Activated gamma-delta T cell treated with anti-CD3 and anti-CD28 coated beads, Interleukin-2, amount 50 U/mL, for 16 hours (primary cell): ENCODE measurements around the gene LRP4.
A peak's percentile ranks its signal among the peaks of the same experiment; 100 is the strongest.
"Not testable (repeated sequence)": the region's sequence is repeated elsewhere in the genome, so short reads cannot be mapped to it uniquely, and the experiment has no call there.

ENCODE experiments used
- DNase-seq: peaks from one replicate; pipeline ENCODE4 v3.0.0-alpha.2; 2020; ENCODE audit warnings: low read depth

LRP4 gene, protein sequence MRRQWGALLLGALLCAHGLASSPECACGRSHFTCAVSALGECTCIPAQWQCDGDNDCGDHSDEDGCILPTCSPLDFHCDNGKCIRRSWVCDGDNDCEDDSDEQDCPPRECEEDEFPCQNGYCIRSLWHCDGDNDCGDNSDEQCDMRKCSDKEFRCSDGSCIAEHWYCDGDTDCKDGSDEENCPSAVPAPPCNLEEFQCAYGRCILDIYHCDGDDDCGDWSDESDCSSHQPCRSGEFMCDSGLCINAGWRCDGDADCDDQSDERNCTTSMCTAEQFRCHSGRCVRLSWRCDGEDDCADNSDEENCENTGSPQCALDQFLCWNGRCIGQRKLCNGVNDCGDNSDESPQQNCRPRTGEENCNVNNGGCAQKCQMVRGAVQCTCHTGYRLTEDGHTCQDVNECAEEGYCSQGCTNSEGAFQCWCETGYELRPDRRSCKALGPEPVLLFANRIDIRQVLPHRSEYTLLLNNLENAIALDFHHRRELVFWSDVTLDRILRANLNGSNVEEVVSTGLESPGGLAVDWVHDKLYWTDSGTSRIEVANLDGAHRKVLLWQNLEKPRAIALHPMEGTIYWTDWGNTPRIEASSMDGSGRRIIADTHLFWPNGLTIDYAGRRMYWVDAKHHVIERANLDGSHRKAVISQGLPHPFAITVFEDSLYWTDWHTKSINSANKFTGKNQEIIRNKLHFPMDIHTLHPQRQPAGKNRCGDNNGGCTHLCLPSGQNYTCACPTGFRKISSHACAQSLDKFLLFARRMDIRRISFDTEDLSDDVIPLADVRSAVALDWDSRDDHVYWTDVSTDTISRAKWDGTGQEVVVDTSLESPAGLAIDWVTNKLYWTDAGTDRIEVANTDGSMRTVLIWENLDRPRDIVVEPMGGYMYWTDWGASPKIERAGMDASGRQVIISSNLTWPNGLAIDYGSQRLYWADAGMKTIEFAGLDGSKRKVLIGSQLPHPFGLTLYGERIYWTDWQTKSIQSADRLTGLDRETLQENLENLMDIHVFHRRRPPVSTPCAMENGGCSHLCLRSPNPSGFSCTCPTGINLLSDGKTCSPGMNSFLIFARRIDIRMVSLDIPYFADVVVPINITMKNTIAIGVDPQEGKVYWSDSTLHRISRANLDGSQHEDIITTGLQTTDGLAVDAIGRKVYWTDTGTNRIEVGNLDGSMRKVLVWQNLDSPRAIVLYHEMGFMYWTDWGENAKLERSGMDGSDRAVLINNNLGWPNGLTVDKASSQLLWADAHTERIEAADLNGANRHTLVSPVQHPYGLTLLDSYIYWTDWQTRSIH (N-terminal part only)

DNA sequence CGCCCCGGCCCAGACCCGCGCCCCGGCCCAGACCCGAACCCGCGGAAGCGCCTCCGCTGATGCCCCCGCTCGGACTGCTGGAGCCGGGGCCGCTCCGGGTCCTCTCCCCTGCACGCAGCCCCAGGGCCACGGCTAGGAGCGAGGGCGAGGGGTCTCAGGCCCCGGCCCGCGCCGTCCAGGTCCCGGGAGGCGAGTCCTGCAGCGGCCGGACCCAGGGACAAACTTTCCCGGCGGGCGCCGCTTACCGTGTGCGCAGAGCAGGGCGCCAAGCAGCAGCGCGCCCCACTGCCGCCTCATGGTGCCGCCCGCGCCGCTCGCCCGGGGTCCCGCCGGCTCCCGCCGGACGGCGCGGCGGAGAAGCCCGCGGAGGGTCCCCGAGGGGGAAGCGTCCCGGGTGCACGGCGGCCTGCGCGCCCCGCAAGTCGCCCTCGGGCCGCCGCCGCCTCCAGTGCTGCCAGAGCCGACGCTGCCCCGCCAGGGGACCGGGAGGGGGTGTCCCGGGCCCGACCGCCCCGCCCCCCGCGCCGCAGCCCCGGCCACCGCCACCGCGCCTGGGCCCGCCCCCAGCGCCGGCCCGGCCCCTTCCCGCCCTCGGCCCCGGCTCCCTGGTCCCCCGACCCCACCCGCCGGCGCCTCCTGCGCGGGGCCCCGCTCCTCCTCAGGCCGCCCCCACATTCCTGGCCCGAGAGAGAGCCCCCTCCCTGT, at the start of gene LRP4:
Gene LRP4 (minus strand): TSS at position 468 of the 705 bp plus-strand sequence. CDS start 171 bp downstream, at position 297.
- peak; percentile 15 for DNase-seq

DNA sequence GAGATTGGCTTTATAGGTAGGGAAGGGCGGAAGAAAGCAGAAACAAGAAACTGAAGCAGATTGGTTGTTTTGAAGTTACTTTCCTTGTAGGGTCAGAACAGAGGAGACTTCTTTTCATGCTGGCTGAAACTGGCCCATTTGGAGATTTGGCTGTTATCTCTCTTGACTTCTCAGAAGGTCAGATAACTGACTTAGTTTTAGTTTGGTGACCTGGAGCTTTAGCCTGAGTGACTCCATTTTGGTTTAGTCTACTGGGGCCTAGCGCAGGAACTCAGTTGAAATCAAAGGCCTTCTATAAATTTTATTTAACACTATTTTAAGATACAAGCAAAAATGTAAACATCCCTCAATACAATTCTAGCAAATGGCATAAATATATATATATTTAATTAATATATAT, 49.6 kb upstream of the LRP4 start:
- DNase-seq: no peak

DNA sequence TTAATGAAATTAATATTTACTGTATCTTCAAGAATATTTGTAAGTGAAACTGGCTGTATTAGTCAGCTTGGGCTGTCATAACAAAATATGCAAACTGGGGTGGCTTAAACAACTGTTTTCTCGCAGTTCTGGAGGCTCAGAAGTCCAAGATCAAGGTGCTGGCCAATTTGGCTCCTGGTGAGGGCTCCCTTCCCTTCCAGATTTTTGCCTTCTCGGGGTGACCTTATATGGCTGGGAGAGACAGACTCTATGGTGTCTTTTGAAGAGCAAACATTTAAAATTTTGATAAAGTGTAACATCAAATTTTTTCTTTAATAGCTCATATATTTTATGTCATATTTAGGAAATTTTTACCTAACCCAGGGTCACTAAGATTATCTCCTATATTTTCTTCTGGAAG, 48.4 kb upstream of the LRP4 start:
- DNase-seq: no peak

DNA sequence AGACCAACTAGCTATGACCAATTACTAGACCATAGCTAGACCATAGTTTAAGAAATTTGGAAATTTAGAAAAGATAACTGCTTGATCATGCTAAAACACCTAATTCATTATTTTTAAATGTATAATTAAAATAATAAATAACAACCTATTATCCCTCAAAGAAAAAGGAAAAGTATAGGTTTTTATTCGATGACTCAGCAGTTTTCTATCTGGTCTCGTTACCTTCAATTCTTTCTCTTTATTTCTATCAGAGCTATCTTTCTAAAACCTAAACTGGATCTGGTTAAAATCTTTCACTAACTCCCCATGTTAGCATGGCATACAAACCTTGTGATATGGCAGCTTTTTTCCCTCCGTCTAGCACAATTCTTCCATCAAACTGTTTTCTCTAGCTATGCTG, 45.5 kb upstream of the LRP4 start:
- no peak for DNase-seq

DNA sequence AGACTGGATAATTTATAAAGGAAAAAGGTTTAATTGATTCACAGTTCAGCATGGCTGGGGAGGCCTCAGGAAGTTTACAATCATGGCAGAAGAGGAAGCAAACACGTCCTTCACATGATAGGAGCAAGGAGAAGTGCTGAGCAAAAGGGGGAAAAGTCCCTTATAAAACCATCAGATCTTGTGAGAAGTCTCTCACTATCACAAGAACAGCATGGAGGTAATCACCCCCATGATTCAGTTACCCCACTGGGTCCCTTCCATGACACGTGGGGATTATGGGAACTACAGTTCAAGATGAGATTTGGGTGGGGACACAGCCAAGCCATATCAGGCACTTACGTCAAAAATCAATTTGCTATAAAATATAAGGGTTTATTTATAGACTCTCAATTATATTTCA, 43.5 kb upstream of the LRP4 start:
- DNase-seq: not testable (repeated sequence)

DNA sequence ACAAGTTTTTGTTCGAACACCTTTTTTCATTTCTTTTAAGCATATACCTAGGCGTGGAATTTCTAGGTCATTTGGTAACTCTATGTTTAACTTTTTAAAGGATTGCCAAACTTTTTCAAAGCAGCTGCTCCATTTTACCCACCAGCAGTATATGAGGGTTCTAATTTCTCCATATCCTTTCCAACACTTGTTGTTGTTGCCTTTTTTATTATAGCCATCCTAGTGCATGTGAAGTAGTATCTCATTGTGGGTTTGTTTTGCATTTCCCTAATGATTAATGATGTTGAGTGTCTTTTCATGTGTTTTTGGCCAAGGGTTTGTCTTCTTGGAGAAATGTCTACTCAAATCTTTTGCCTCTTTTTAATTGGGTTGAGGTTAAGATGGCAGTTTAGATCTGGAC, 42.7 kb upstream of the LRP4 start:
- no peak for DNase-seq

DNA sequence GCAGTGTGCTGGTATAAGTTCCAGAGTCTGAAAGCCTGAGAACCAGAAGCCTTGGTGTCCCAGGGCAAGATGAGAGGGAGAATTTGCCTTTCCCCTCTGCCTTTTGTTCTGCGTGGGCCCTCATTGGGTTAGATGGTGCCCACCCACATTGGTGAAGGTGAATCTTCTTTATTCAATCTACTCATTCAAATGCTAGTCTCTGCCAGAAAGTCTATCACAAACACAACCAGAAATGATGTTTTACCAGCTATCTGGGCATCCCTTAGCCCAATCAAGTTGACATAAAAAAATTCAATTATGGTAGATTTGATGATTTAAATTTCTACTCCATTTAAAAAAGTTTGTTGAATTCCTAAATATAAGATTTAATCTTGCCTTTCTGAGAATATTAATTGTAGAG, 40.4 kb upstream of the LRP4 start:
- no peak for DNase-seq

DNA sequence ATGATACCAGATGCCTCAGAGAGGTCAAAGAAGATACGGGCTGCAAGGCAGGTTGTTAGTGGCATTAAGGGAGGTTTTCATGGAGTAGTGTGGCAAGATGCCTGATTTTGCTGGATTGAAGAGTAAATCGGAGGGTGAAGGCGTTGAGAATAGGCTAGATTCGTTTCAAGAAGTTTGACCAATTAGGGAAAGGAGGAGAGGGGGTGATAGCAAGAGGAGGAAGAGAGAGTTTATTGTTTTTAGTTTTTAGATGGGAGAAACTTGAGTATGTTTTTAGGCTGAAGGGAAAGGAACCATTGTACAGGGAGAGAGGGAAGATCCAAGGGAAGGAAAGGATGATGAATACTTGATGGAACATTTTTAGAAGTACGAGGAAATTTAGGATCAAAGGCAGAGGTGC, 34.7 kb upstream of the LRP4 start:
- DNase-seq: no peak

DNA sequence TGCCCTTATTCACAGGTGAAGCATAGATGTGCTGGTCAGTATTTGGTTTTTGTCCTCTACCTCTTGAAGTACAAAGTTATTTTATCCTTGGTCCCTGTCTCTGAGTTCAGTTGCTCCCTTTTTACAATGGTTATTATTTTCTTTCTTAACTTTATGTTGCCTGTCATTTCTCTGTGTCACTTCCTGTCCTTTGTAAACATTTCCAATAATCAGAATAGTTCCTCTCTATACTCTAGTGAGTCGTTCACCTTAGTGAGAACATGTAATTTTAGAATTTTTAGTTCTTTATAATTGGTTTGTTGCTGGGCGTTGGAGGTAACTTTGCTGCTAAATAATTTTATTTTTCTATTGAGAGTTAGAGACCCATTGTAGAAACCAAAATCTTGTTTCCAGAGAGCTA, 34.2 kb upstream of the LRP4 start:
- no peak for DNase-seq

DNA sequence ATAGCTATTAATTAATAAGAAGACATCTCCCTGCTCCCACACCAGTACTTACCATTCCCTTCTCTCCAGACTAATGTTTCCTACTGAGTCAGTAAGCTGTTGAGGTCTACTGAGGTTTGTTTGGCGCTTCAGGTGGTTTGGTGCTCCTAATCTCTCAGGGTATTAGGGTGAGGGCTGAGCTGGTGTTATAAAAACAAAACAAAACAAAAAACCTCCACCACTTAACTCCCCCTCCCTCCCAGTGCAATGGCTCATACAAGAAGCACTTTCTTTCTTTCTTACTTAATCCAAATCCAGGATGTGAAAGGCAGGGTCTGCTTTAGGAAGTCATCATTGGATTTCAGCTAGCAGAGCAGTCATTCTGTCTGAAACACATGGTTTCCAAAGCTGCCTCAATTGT, 33.5 kb upstream of the LRP4 start:
- DNase-seq: no peak

DNA sequence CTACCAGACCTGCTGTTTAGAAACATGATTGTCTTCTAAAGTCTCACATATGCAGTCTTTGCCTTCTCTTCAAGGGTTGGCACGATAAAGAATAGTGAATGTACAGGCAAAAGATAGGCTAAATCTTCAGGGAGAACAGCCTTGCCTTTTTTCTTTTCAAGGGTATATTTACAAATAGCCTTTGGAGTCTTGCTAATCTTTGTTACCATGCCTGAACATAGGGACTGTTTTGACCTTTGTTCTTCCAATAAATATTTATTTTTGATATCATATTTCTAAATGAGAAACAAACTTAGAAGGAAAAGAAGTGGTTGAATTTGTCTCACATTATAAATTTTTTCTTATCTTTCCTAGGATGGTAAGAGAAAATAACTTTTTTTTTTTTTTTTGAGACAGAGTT, 30.9 kb upstream of the LRP4 start:
- DNase-seq: no peak

DNA sequence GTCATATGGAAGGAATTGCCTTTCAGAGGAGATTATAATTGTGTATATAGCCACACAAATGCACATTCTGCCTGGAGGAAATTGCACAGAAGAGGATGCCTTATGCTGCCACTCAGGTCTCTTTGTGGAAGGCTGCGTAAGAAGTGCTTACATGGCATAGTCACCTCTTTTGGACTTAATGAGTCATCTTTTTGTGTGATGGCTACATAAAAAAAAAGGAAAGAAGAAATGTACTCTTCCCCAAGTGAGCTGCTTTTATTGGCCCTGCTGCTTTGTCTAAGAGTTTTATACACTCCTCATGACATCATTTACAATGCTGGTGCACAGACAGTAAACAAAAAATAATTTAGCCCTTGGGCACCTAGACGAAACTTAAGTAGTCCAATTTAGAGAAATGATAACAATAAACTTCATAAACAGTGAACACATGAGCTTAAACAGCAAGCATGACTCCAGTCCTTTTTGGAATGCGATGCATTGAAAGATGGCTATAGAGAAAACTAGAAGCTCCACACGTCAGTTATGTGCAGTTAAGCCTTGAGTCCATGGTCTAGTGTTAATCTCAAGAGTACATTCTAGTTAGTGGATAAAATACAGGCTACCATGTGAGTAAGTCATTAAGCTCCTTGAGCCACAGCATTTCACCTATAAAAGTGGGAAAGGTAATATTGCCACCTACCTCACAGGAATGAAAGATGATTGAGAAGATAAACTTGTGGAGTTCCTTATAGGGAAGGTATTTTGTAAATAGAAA, 30.2 kb upstream of the LRP4 start:
- no peak for DNase-seq

DNA sequence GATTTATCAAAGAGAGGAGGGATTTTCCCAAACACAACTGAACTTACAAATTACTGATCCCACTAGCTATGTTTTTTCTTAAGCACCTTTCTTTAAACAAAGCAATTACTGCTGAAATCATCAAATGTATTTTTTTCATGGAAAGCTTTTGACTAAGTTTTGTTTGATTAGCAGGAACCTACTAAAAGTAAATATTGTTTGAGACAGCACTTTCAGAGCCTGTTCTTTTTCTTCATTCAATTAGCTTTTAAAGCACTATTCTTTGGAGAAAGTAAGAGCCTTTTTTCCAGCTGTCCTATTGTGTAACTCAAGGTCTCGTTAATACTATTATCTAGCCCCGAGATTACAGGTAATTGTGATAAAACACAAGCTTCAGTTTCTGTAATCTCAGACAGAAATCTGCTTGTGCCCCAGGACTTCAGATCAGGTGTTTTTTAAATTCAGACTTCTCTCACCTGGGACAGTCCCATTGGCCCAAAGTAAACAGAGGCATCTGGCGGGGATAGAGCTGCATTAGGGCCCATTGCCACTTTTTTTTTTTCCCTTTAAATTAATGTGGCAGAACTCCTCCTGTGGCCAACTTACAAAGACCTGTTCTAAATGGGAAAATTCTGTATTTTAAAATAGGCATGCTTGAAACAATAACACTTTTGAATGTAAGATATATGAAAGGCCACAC, 29.2 kb upstream of the LRP4 start:
- DNase-seq: no peak

DNA sequence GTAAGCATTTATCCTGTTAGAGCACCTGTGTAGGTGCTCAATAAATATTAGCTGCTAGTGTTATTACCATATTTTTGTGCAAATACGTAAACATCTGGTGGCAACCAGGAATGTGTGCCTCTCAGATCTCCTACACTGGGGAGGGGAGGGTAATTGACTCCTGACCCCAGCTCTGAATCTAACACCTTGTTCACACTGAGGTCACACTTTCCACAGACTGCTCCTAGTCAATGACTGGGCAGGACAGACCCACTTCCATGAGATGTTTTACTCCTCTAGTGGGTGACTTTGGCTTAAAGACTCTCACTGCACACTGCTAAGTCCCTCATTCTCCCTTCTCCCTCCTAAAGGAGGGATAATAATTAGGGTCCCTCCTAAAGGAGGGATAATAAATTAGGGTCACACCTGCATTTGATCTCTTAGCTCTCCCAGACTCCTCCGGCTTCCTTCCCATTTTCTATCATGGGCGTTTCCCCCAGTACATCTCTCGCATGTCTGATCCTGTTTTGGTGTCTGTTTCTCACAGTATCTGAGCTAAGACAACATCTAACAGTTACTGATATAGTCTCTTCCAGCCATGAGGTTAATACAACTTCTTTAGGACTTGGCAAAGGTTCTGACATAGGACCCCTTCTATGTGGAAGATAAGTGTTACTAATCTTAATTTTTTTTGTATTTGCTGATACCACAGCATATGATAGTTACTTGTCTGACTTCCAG, 26.2 kb upstream of the LRP4 start:
- no peak for DNase-seq

DNA sequence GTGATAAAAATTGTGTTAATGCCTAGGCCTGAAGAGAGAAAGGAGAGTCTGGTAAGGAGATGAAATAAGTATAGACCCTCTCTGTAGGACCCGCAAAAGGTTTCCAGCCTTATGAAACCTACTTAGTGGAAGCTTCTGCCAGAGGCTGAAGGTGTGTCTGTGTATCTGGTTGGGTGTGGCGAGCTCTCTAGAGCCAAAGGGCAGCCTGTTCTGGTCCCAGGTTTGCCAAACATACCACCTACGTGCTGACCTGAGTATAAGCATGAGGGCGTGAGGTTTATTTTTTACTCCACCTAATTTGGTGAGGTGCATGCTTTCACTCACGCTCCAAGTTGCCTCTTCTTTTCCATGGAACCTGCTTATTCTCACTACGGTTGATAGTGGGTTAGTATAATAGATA, 23.8 kb upstream of the LRP4 start:
- DNase-seq: no peak

DNA sequence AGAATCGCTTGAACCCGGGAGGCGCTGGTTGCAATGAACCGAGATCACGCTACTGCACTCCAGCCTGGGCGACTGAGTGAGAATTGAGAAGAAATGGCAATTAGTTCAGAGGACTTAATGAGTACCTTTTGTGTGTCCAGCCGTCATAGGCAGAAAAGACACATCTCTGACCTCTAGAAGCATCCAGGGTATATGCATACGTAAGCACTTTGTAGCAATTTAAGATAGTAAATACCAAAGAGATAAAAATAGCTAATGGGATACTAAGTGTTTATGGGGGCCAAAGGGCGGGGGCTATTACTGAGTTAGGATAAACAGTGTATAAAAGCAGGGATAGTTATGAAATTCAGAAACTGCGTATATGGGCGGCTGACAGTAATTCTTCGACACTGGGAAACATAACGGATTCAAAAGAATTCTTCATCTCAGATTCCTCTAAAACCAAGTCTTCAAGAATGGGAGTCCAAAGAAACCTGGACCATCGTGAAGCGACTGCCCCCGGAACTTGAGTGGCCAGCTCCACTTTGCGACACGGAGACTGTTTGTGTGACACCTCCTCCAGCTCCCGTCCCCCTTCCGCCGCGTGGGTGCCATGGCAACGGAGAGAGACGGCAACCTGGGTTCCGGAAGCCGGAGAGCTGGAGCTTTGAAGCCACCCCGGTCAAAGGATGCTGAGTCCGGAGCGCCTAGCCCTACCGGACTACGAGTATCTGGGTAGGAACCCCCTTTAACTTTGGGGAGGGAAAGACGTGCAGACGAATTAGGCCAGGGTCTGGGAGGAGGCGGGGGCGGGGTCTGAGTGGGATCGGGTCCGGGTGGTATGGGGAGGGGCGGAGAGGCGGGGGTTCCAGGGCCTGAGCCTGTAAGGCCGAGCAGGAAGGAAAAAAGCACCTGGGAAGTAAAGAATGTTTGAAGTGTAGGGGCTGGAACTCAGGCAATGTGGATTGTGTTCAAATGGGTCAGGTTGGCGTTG, 18.1 kb upstream of the LRP4 start, which contains the start of gene CSTPP1:
Gene CSTPP1 (plus strand): TSS at position 624 of the 973 bp plus-strand sequence. CDS start 45 bp downstream, at position 669.
- DNase-seq: peak; percentile 92

DNA sequence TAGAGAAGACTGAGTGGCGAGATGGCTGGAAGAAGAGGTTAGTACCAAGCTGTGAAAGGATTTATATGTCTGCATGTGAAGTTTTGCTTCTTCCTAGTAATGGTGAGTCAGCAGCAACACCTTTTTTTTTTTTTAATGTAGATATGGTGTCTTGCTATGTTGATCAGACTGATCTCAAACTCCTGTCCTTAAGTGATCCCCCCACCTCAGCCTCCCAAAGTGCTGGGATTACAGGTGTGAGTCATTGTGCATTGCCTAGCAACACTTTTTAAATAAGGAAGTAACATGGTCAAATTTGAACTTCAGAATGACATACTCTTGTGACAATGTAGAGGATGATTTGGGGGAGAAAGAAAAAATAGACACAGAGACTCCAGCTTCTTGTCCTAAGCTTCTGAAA, 11.7 kb upstream of the LRP4 start:
- no peak for DNase-seq

DNA sequence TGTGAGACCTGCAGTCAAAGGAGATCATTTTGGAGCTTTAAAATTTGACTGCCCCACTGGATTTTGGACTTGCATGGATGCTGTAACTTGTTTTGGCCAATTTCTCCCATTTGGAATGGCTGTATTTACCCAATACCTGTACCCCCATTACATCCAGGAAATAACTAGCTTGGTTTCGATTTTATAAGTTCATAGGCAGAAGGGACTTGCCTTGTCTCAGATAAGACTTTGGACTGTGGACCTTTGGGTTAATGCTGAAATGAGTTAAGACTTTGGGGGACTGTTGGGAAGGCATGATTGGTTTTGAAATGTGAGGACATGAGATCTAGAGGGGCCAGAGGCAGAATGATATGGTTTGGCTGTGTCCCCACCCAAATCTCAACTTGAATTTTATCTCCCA, 10.4 kb upstream of the LRP4 start:
- not testable (repeated sequence) for DNase-seq
